GM23338 (cell line): ENCODE results near the gene ENTPD5. TPM values are rescaled to one million over a fixed set of nuclear protein-coding genes. Genes with fewer than 3 reads are reported as not detected.

Experiments used
- ATAC-seq: fragments of 200-7000 bp; cut with Tn5 transposase; 3 replicates; pipeline ENCODE4 v1.9.1; 2020
- DNase-seq: peaks from one replicate; pipeline ENCODE4 v3.0.0-alpha.2; 2015; ENCODE audit warnings: low spot score
- H2AFZ ChIP-seq: fragments of 200-600 bp; sonication (generic); 2 replicates; pipeline ENCODE4 v1.8.0; 2016; ENCODE audit warnings: antibody characterized with exemption, mild to moderate bottlenecking, moderate library complexity
- H3F3A ChIP-seq: fragments of 200-600 bp; sonication (generic); replicated peaks from 2 replicates; pipeline ENCODE4 v1.8.0; 2017; ENCODE audit warnings: antibody characterized with exemption, mixed run types, low read depth
- H3K27ac ChIP-seq: fragments of 200-600 bp; sonication (generic); 2 replicates; pipeline ENCODE4 v1.6.1; 2016; ENCODE audit warnings: low read depth
- H3K27me3 ChIP-seq: fragments of 200-600 bp; sonication (generic); 2 replicates; pipeline ENCODE4 v1.8.0; 2016; ENCODE audit warnings: mild to moderate bottlenecking, mixed run types, moderate library complexity; ENCODE audit not compliant: insufficient read depth
- H3K36me3 ChIP-seq: fragments of 200-600 bp; sonication (generic); 2 replicates; pipeline ENCODE4 v1.8.0; 2016; ENCODE audit warnings: mild to moderate bottlenecking; ENCODE audit not compliant: insufficient read depth
- H3K4me1 ChIP-seq: fragments of 200-600 bp; sonication (generic); 2 replicates; pipeline ENCODE4 v1.8.0; 2016; ENCODE audit warnings: mild to moderate bottlenecking, moderate library complexity; ENCODE audit not compliant: insufficient read depth
- H3K4me2 ChIP-seq: fragments of 200-600 bp; sonication (generic); 2 replicates; pipeline ENCODE4 v1.7.1; 2017; ENCODE audit warnings: mixed run types
- H3K4me3 ChIP-seq: fragments of 200-600 bp; sonication (generic); 2 replicates; pipeline ENCODE4 v1.6.1; 2016; ENCODE audit warnings: mixed run types
- H3K79me2 ChIP-seq: fragments of 200-600 bp; sonication (generic); replicated peaks from 2 replicates; pipeline ENCODE4 v1.8.0; 2017; ENCODE audit warnings: mild to moderate bottlenecking; ENCODE audit not compliant: insufficient read depth
- H3K9me2 ChIP-seq: fragments of 200-600 bp; sonication (generic); 2 replicates; pipeline ENCODE4 v1.8.0; 2017; ENCODE audit not compliant: insufficient read depth
- H4K20me1 ChIP-seq: fragments of 200-600 bp; sonication (generic); replicated peaks from 2 replicates; pipeline ENCODE4 v1.8.0; 2017; ENCODE audit warnings: mild to moderate bottlenecking; ENCODE audit not compliant: insufficient read depth
- H3K27ac Mint-ChIP-seq: 2 replicates; pipeline ENCODE4 v1.8.0; 2020; ENCODE audit warnings: inconsistent platforms, mild to moderate bottlenecking, moderate library complexity, mixed read lengths
- H3K27me3 Mint-ChIP-seq: 3 replicates; pipeline ENCODE4 v1.8.0; 2022; ENCODE audit warnings: low read depth, mild to moderate bottlenecking, moderate library complexity, mixed read lengths, inconsistent platforms; ENCODE audit not compliant: insufficient read depth, poor library complexity
- H3K36me3 Mint-ChIP-seq: 3 replicates; pipeline ENCODE4 v1.8.0; 2021; ENCODE audit warnings: low read depth, mild to moderate bottlenecking, inconsistent platforms, moderate library complexity, mixed read lengths
- H3K4me1 Mint-ChIP-seq: 3 replicates; pipeline ENCODE4 v1.8.0; 2020; ENCODE audit warnings: mild to moderate bottlenecking, inconsistent platforms, mixed read lengths
- H3K4me3 Mint-ChIP-seq: 3 replicates; pipeline ENCODE4 v1.8.0; 2021; ENCODE audit warnings: moderate library complexity, mild to moderate bottlenecking, inconsistent platforms, mixed read lengths
- H3K9me3 Mint-ChIP-seq: 3 replicates; pipeline ENCODE4 v1.8.0; 2020; ENCODE audit warnings: moderate library complexity, mild to moderate bottlenecking, inconsistent platforms, mixed read lengths
- CREB1 ChIP-seq: fragments of 250-450 bp; sonication (Bioruptor Pico); IDR thresholded peaks from 2 replicates; pipeline ENCODE4 v1.5.0; 2020; ENCODE audit warnings: low read depth, mild to moderate bottlenecking, moderate library complexity
- EZH2 ChIP-seq: fragments of 200-600 bp; sonication (generic); IDR thresholded peaks from one replicate; pipeline ENCODE4 v1.8.0; 2017; ENCODE audit warnings: antibody characterized with exemption, mild to moderate bottlenecking, low read depth; ENCODE audit not compliant: unreplicated experiment
- EZH2phosphoT487 ChIP-seq: fragments of 200-600 bp; sonication (generic); IDR thresholded peaks from one replicate; pipeline ENCODE4 v1.8.1; 2018; ENCODE audit warnings: antibody characterized with exemption; ENCODE audit not compliant: unreplicated experiment
- JUNB ChIP-seq: IDR thresholded peaks from one replicate; pipeline ENCODE4 v1.6.1; 2016; ENCODE audit warnings: antibody characterized with exemption; ENCODE audit not compliant: unreplicated experiment
- NANOG ChIP-seq: IDR thresholded peaks from 2 replicates; pipeline ENCODE4 v1.6.1; 2016; ENCODE audit warnings: antibody characterized with exemption, borderline replicate concordance
- POLR2AphosphoS5 ChIP-seq: IDR thresholded peaks from 2 replicates; pipeline ENCODE4 v1.6.1; 2016; ENCODE audit warnings: antibody characterized with exemption, low read depth
- STAT1 ChIP-seq: IDR thresholded peaks from one replicate; pipeline ENCODE4 v1.6.1; 2016; ENCODE audit warnings: antibody characterized with exemption; ENCODE audit not compliant: unreplicated experiment
- ZNF114 ChIP-seq: fragments of 250-450 bp; sonication (Bioruptor Pico); IDR thresholded peaks from 2 replicates; pipeline ENCODE4 v1.5.0; 2020; ENCODE audit warnings: mild to moderate bottlenecking, moderate library complexity
- polyA plus RNA-seq: library from polyadenylated mRNA; unstranded; fragments of >200 nt; fragmentation: Nextera tagmentation; extraction: Ambion mirVana; gene quantifications from 2 replicates; pipeline ENCODE4 v1.2.1, GENCODE V29; 2016
- total RNA-seq: library from RNA; depleted of rRNA; stranded (reverse); fragments of >200 nt; shearing (Covaris generic); gene quantifications from 2 replicates; pipeline ENCODE4 v1.2.3, GENCODE V29; 2014
- TF ChIP-seq, protein P1 (sequence below): IDR thresholded peaks from one replicate; pipeline ENCODE4 v1.6.1; 2018; ENCODE audit warnings: antibody characterized with exemption; ENCODE audit not compliant: unreplicated experiment
- TF ChIP-seq, protein P2 (sequence below): fragments of 250-450 bp; sonication (Bioruptor Pico); IDR thresholded peaks from 2 replicates; pipeline ENCODE4 v1.5.0; 2020; ENCODE audit warnings: mild to moderate bottlenecking, moderate library complexity
- TF ChIP-seq, protein P3 (sequence below), 2 experiments: fragments of 200-600 bp in 1 of 2; sonication (generic) in 1 of 2; conservative IDR thresholded peaks; 2 replicates each; pipeline versions ENCODE4 v1.5.1 to v1.6.1; 2016 to 2017; ENCODE audit warnings: antibody characterized with exemption in 2 of 2, low read depth in 2 of 2, mild to moderate bottlenecking in 2 of 2, moderate library complexity in 1 of 2
- TF ChIP-seq, protein P4 (sequence below): IDR thresholded peaks from 2 replicates; pipeline ENCODE4 v1.6.1; 2016; ENCODE audit warnings: antibody characterized with exemption

The ENTPD5 gene
- total and polyA plus RNA-seq, 2 experiments from 2014 or later, result 4.6 to 5.5 TPM

DNA sequence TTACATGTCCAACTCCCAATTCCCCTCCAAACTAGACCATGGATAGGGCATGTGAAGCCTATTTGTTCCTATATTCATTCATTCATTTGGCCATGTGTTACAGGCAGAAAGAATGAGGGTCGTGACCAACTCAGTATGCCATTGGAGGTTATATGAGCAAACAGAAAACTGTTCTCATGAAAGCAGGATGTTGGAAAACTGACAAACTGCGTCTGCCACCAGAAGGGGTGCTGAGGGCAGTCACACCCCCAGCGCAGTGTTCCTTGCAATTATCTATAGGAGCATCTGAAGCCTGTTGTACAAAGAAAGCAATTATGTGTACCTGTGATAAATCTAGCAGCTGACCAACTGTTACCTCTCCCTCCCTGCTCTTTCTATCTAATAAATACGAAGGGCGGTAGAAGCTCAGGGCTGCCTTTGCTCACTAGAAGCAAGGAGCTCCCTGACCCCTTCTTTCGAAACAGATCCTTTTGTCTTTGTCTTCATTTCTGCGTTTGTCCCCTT is 21.1 kb downstream of the ENTPD5 start:
- H3K4me3 ChIP-seq, result no peak overlapping the region
- H3F3A ChIP-seq, result no peaks in the 10 kb centered on the region
- TF ChIP-seq NANOG (no peak), ZNF114 (CRISPR knock-in tag) (no peak), EZH2phosphoT487 (no peak), POLR2AphosphoS5 (no peak), EZH2 (no peak), JUNB (no peak), STAT1 (no peak), CREB1 (CRISPR knock-in tag) (no peak)
- TF ChIP-seq, protein P1, sequence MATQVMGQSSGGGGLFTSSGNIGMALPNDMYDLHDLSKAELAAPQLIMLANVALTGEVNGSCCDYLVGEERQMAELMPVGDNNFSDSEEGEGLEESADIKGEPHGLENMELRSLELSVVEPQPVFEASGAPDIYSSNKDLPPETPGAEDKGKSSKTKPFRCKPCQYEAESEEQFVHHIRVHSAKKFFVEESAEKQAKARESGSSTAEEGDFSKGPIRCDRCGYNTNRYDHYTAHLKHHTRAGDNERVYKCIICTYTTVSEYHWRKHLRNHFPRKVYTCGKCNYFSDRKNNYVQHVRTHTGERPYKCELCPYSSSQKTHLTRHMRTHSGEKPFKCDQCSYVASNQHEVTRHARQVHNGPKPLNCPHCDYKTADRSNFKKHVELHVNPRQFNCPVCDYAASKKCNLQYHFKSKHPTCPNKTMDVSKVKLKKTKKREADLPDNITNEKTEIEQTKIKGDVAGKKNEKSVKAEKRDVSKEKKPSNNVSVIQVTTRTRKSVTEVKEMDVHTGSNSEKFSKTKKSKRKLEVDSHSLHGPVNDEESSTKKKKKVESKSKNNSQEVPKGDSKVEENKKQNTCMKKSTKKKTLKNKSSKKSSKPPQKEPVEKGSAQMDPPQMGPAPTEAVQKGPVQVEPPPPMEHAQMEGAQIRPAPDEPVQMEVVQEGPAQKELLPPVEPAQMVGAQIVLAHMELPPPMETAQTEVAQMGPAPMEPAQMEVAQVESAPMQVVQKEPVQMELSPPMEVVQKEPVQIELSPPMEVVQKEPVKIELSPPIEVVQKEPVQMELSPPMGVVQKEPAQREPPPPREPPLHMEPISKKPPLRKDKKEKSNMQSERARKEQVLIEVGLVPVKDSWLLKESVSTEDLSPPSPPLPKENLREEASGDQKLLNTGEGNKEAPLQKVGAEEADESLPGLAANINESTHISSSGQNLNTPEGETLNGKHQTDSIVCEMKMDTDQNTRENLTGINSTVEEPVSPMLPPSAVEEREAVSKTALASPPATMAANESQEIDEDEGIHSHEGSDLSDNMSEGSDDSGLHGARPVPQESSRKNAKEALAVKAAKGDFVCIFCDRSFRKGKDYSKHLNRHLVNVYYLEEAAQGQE, result no peak
- TF ChIP-seq, protein P2, sequence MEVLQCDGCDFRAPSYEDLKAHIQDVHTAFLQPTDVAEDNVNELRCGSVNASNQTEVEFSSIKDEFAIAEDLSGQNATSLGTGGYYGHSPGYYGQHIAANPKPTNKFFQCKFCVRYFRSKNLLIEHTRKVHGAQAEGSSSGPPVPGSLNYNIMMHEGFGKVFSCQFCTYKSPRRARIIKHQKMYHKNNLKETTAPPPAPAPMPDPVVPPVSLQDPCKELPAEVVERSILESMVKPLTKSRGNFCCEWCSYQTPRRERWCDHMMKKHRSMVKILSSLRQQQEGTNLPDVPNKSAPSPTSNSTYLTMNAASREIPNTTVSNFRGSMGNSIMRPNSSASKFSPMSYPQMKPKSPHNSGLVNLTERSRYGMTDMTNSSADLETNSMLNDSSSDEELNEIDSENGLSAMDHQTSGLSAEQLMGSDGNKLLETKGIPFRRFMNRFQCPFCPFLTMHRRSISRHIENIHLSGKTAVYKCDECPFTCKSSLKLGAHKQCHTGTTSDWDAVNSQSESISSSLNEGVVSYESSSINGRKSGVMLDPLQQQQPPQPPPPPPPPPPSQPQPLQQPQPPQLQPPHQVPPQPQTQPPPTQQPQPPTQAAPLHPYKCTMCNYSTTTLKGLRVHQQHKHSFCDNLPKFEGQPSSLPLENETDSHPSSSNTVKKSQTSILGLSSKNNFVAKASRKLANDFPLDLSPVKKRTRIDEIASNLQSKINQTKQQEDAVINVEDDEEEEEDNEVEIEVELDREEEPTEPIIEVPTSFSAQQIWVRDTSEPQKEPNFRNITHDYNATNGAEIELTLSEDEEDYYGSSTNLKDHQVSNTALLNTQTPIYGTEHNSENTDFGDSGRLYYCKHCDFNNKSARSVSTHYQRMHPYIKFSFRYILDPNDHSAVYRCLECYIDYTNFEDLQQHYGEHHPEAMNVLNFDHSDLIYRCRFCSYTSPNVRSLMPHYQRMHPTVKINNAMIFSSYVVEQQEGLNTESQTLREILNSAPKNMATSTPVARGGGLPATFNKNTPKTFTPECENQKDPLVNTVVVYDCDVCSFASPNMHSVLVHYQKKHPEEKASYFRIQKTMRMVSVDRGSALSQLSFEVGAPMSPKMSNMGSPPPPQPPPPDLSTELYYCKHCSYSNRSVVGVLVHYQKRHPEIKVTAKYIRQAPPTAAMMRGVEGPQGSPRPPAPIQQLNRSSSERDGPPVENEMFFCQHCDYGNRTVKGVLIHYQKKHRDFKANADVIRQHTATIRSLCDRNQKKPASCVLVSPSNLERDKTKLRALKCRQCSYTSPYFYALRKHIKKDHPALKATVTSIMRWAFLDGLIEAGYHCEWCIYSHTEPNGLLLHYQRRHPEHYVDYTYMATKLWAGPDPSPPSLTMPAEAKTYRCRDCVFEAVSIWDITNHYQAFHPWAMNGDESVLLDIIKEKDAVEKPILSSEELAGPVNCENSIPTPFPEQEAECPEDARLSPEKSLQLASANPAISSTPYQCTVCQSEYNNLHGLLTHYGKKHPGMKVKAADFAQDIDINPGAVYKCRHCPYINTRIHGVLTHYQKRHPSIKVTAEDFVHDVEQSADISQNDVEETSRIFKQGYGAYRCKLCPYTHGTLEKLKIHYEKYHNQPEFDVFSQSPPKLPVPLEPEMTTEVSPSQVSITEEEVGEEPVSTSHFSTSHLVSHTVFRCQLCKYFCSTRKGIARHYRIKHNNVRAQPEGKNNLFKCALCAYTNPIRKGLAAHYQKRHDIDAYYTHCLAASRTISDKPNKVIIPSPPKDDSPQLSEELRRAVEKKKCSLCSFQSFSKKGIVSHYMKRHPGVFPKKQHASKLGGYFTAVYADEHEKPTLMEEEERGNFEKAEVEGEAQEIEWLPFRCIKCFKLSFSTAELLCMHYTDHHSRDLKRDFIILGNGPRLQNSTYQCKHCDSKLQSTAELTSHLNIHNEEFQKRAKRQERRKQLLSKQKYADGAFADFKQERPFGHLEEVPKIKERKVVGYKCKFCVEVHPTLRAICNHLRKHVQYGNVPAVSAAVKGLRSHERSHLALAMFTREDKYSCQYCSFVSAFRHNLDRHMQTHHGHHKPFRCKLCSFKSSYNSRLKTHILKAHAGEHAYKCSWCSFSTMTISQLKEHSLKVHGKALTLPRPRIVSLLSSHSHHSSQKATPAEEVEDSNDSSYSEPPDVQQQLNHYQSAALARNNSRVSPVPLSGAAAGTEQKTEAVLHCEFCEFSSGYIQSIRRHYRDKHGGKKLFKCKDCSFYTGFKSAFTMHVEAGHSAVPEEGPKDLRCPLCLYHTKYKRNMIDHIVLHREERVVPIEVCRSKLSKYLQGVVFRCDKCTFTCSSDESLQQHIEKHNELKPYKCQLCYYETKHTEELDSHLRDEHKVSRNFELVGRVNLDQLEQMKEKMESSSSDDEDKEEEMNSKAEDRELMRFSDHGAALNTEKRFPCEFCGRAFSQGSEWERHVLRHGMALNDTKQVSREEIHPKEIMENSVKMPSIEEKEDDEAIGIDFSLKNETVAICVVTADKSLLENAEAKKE (CRISPR knock-in tag), result no peak
- TF ChIP-seq, protein P3, sequence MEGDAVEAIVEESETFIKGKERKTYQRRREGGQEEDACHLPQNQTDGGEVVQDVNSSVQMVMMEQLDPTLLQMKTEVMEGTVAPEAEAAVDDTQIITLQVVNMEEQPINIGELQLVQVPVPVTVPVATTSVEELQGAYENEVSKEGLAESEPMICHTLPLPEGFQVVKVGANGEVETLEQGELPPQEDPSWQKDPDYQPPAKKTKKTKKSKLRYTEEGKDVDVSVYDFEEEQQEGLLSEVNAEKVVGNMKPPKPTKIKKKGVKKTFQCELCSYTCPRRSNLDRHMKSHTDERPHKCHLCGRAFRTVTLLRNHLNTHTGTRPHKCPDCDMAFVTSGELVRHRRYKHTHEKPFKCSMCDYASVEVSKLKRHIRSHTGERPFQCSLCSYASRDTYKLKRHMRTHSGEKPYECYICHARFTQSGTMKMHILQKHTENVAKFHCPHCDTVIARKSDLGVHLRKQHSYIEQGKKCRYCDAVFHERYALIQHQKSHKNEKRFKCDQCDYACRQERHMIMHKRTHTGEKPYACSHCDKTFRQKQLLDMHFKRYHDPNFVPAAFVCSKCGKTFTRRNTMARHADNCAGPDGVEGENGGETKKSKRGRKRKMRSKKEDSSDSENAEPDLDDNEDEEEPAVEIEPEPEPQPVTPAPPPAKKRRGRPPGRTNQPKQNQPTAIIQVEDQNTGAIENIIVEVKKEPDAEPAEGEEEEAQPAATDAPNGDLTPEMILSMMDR (conservative IDR thresholded peaks at IDR 0.05; ENCODE audit: low read depth in 2 of 2), result no peak
- TF ChIP-seq, protein P4, sequence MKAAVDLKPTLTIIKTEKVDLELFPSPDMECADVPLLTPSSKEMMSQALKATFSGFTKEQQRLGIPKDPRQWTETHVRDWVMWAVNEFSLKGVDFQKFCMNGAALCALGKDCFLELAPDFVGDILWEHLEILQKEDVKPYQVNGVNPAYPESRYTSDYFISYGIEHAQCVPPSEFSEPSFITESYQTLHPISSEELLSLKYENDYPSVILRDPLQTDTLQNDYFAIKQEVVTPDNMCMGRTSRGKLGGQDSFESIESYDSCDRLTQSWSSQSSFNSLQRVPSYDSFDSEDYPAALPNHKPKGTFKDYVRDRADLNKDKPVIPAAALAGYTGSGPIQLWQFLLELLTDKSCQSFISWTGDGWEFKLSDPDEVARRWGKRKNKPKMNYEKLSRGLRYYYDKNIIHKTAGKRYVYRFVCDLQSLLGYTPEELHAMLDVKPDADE, result no peak
- H4K20me1 ChIP-seq, result no peaks in the 10 kb centered on the region; the same call in 1 of the 2 replicates
- H3K9me2 ChIP-seq, result no peaks in the 10 kb centered on the region
- Mint-ChIP-seq H3K36me3 (no peaks in the 10 kb centered on the region), H3K4me1 (no peaks in the 10 kb centered on the region), H3K27ac (no peak overlapping the region), H3K9me3 (no peaks in the 10 kb centered on the region), H3K4me3 (no peak overlapping the region), H3K27me3 (peaks cover 2% of the 10 kb centered on the region)
- no peaks in the 10 kb centered on the region for H3K36me3 ChIP-seq
- no peak for DNase-seq
- H3K27ac ChIP-seq, result no peak overlapping the region
- ATAC-seq, result no peak
- H3K27me3 ChIP-seq, result no peaks in the 10 kb centered on the region
- no peak overlapping the region for H3K4me2 ChIP-seq
- H2AFZ ChIP-seq, result no peak overlapping the region
- H3K4me1 ChIP-seq, result no peaks in the 10 kb centered on the region
- no peaks in the 10 kb centered on the region for H3K79me2 ChIP-seq
